Tibial nerve (tissue), 4 donors: ENCODE measurements around the gene FEM1B.

Experiments
- EP300 ChIP-seq, 2 donors: sonication (generic); formaldehyde crosslinking; IDR thresholded peaks; one replicate each; pipeline ENCODE4 v1.6.1; 2017; ENCODE audit warnings: antibody characterized with exemption in 2 of 2, mild to moderate bottlenecking in 1 of 2
- TF ChIP-seq, protein P1 (sequence below), 5 experiments: fragments of 200-600 bp in 3 of 5; fragments of 450-650 bp in 2 of 5; sonication (generic) in 3 of 5; IDR thresholded peaks; one replicate each; pipeline ENCODE4 v1.5.1; 2016 to 2019; ENCODE audit warnings: antibody characterized with exemption in 5 of 5, mild to moderate bottlenecking in 3 of 5, moderate library complexity in 2 of 5

DNA sequence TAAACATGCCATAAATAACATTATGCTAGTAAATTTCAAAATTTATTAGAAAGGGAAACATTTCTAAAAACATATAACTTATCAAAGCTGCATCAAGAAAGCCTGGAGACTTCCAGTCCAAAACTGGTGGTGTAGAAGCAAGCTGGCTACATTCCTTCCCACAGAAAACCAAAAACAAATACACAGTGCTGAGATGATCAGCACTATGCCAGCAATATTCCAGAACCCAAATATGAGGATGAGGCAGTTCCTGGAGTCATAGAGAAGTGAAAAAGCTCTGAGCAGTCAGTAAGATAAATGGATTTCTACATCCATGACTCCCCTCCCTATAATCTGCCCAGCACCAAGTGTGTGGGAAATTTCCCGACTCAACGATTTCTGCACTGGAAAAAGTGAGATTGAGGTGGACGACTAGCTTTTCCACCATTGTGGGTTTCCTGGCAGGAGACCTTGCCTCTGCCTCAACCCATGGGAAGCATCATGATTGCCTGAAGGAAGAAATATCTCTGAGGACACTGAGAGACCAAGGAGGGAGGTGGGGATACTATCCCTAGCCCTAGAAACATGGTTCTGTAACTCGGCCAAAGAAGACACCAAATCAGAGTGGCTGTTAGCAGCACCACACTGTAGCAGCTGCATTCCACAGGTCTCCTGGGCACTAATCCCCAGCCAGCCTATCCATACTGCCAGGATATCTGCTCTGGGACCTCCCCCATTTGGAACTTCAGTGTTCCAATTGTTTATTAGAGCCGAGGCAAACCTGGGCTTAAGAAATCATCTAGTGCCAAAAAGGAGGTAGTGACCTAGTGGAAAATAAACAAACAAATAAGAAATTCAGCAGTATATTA is 36.2 kb upstream of the FEM1B start:
- TF ChIP-seq EP300 (IDR thresholded peaks at IDR 0.05) = no peak
- TF ChIP-seq, protein P1, sequence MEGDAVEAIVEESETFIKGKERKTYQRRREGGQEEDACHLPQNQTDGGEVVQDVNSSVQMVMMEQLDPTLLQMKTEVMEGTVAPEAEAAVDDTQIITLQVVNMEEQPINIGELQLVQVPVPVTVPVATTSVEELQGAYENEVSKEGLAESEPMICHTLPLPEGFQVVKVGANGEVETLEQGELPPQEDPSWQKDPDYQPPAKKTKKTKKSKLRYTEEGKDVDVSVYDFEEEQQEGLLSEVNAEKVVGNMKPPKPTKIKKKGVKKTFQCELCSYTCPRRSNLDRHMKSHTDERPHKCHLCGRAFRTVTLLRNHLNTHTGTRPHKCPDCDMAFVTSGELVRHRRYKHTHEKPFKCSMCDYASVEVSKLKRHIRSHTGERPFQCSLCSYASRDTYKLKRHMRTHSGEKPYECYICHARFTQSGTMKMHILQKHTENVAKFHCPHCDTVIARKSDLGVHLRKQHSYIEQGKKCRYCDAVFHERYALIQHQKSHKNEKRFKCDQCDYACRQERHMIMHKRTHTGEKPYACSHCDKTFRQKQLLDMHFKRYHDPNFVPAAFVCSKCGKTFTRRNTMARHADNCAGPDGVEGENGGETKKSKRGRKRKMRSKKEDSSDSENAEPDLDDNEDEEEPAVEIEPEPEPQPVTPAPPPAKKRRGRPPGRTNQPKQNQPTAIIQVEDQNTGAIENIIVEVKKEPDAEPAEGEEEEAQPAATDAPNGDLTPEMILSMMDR (IDR thresholded peaks at IDR 0.05) = no peak
